Endodermal cell (in vitro differentiated cells): ENCODE measurements around the gene ARHGEF6. TPM values are rescaled to one million over a fixed set of nuclear protein-coding genes. Genes with fewer than 3 reads are reported as not detected.
A peak's percentile ranks its signal among the peaks of the same experiment; 100 is the strongest.

ENCODE experiments used
- DNase-seq: peaks from one replicate; pipeline ENCODE4 v3.0.0-alpha.2; 2017
- H3K27ac ChIP-seq: 2 replicates; pipeline ENCODE4 v1.5.1; 2013; ENCODE audit warnings: mild to moderate bottlenecking, low read depth, low read length, moderate library complexity
- H3K27me3 ChIP-seq: 2 replicates; pipeline ENCODE4 v1.6.1; 2013; ENCODE audit warnings: mild to moderate bottlenecking, low read length, moderate library complexity; ENCODE audit not compliant: insufficient read depth, control insufficient read depth, poor library complexity, severe bottlenecking
- H3K36me3 ChIP-seq: 2 replicates; pipeline ENCODE4 v1.7.0; 2013; ENCODE audit warnings: mild to moderate bottlenecking, low read length, moderate library complexity; ENCODE audit not compliant: control insufficient read depth, insufficient read depth
- H3K4me1 ChIP-seq: one replicate; pipeline ENCODE4 v1.7.0; 2013; ENCODE audit warnings: low read length; ENCODE audit not compliant: control insufficient read depth, insufficient read depth
- H3K4me3 ChIP-seq: 2 replicates; pipeline ENCODE4 v1.5.1; 2013; ENCODE audit warnings: mild to moderate bottlenecking, low read length, moderate library complexity
- H3K9ac ChIP-seq: 2 replicates; pipeline ENCODE4 v1.6.1; 2013; ENCODE audit warnings: mild to moderate bottlenecking, low read length, moderate library complexity; ENCODE audit not compliant: poor library complexity, severe bottlenecking; ENCODE audit errors: extremely low read depth
- H3K9me3 ChIP-seq: 2 replicates; pipeline ENCODE4 v1.6.1; 2013; ENCODE audit warnings: mild to moderate bottlenecking, low read length, moderate library complexity; ENCODE audit not compliant: control insufficient read depth
- H3K27ac Mint-ChIP-seq: 2 replicates; pipeline ENCODE4 v1.8.0; 2020; ENCODE audit warnings: mixed read lengths
- H3K27me3 Mint-ChIP-seq: 2 replicates; pipeline ENCODE4 v1.8.0; 2021; ENCODE audit warnings: mild to moderate bottlenecking, mixed read lengths; ENCODE audit not compliant: insufficient read depth
- H3K36me3 Mint-ChIP-seq: 2 replicates; pipeline ENCODE4 v1.8.0; 2020; ENCODE audit warnings: low read depth, mixed read lengths
- H3K4me1 Mint-ChIP-seq: 2 replicates; pipeline ENCODE4 v1.8.0; 2020; ENCODE audit warnings: mixed read lengths
- H3K4me3 Mint-ChIP-seq: 2 replicates; pipeline ENCODE4 v1.8.0; 2020; ENCODE audit warnings: mild to moderate bottlenecking, moderate library complexity, mixed read lengths
- H3K9me3 Mint-ChIP-seq: 2 replicates; pipeline ENCODE4 v1.8.0; 2020; ENCODE audit warnings: mild to moderate bottlenecking, mixed read lengths
- CTCF ChIP-seq: fragments of 200-600 bp; sonication (generic); conservative IDR thresholded peaks from 2 replicates; pipeline ENCODE4 v1.5.0; 2021; ENCODE audit warnings: antibody characterized with exemption, mild to moderate bottlenecking
- WGBS, 2 experiments: methylation state at CpG; one replicate each; pipeline versions ENCODE4 v1.1.5 to v1.1.7; 2013; ENCODE audit warnings: missing lambda C conversion rate in 2 of 2, mixed read lengths in 1 of 2; ENCODE audit not compliant: insufficient coverage in 1 of 2, insufficient read length in 1 of 2; 5-methylcytosine and 5-hydroxymethylcytosine counted together
- total RNA-seq, 2 donors: library from RNA; stranded (reverse); fragmentation: NEBNext Ultra II Directional in 1 of 2; extraction: Animal tissue kit (Norgen Biotek cat#: 25700) in 1 of 2; gene quantifications; 2 replicates in 1 of 2; 3 replicates in 1 of 2; pipeline ENCODE4 v1.2.1, GENCODE V29; 2021

ARHGEF6 gene
- total RNA-seq, 2 donors from 2014 or later, result 1.8 to 2.7 TPM

GRCh38 chrX:136768469-136769084 lies 12.2 kb downstream of the ARHGEF6 start:
- no peaks in the 10 kb centered on the region for H3K9me3 ChIP-seq
- H3K4me3 ChIP-seq, result no peak overlapping the region
- H3K9ac ChIP-seq, result no peak overlapping the region
- Mint-ChIP-seq H3K4me3 (no peak overlapping the region), H3K4me1 (no peaks in the 10 kb centered on the region), H3K27ac (no peak overlapping the region), H3K9me3 (peaks cover 51% of the 10 kb centered on the region), H3K36me3 (no peaks in the 10 kb centered on the region), H3K27me3 (peaks cover 11% of the 10 kb centered on the region)
- peaks cover 23% of the 10 kb centered on the region for H3K27me3 ChIP-seq
- TF ChIP-seq CTCF, result no peak
- no peaks in the 10 kb centered on the region for H3K4me1 ChIP-seq
- peak; percentile 63 for DNase-seq
- H3K27ac ChIP-seq, result no peak overlapping the region
- 30 to 41% methylated on average over 3 to 7 of the region's 7 CpGs for WGBS, 2 experiments
- H3K36me3 ChIP-seq, result no peaks in the 10 kb centered on the region

- no peaks in the 10 kb centered on the region for H3K4me1 Mint-ChIP-seq
- peak; percentile 62 for TF ChIP-seq CTCF
- WGBS, 2 experiments, result 0 to 1% methylated on average over 7 to 76 of the region's 78 CpGs
- H3K27me3 Mint-ChIP-seq, result peaks cover 11% of the 10 kb centered on the region
- peak overlapping the region; percentile 56 for H3K4me3 Mint-ChIP-seq
- DNase-seq, result peak; percentile 84
- no peaks in the 10 kb centered on the region for H3K36me3 Mint-ChIP-seq
- no peak overlapping the region for H3K27ac ChIP-seq
- H3K9ac ChIP-seq, result no peak overlapping the region
- peaks cover 57% of the 10 kb centered on the region for H3K9me3 Mint-ChIP-seq
- H3K4me3 ChIP-seq, result peak overlapping the region; percentile 71
- H3K27ac Mint-ChIP-seq, result no peak overlapping the region
- H3K27me3 ChIP-seq, result peaks cover 23% of the 10 kb centered on the region
- H3K9me3 ChIP-seq, result no peaks in the 10 kb centered on the region
- H3K4me1 ChIP-seq, result no peaks in the 10 kb centered on the region
- H3K36me3 ChIP-seq, result no peaks in the 10 kb centered on the region
These were observed 13.4 kb downstream of the ARHGEF6 start for GRCh38 chrX:136767104-136767941.

- no peak overlapping the region for H3K27ac ChIP-seq
- no peaks in the 10 kb centered on the region for H3K9me3 ChIP-seq
- H3K9me3 Mint-ChIP-seq, result peaks cover 55% of the 10 kb centered on the region
- peaks cover 11% of the 10 kb centered on the region for H3K27me3 Mint-ChIP-seq
- H3K27ac Mint-ChIP-seq, result no peak overlapping the region
- H3K36me3 Mint-ChIP-seq, result no peaks in the 10 kb centered on the region
- no peak for TF ChIP-seq CTCF
- peak overlapping the region; percentile 71 for H3K4me3 ChIP-seq
- H3K4me1 ChIP-seq, result no peaks in the 10 kb centered on the region
- peak overlapping the region; percentile 56 for H3K4me3 Mint-ChIP-seq
- 19% methylated on average over 9 of the region's 19 CpGs; no CpG with 5 or more reads in 1 of the 2 experiments for WGBS, 2 experiments
- DNase-seq, result no peak
- no peaks in the 10 kb centered on the region for H3K36me3 ChIP-seq
- H3K9ac ChIP-seq, result no peak overlapping the region
- H3K27me3 ChIP-seq, result peaks cover 23% of the 10 kb centered on the region
- no peaks in the 10 kb centered on the region for H3K4me1 Mint-ChIP-seq
These were observed 14.0 kb downstream of the ARHGEF6 start for GRCh38 chrX:136766785-136767103.
